Common myeloid progenitor, CD34-positive (primary cell): ENCODE measurements around the gene PIGH.
"Not testable (repeated sequence)": the region's sequence is repeated elsewhere in the genome, so short reads cannot be mapped to it uniquely, and the experiment has no call there.

Experiments used
- CTCF ChIA-PET: fragments of 350-600 bp; sonication (Branson Sonifier 250); formaldehyde crosslinking; loops from one replicate; lab custom pipeline; 2021; ENCODE audit warnings: antibody characterized with exemption; lab: Charles Lee
- POLR2A ChIA-PET: fragments of 350-600 bp; sonication (Branson Sonifier 250); formaldehyde crosslinking; loops from one replicate; lab custom pipeline; 2021; ENCODE audit warnings: antibody characterized with exemption; lab: Charles Lee
- DNase-seq, 3 donors: peaks; one replicate each; pipeline versions ENCODE4 v3.0.0 to v3.0.0-alpha.2; 2013
- H3K27ac ChIP-seq, 2 experiments: 1 replicate in 1 of 2; 2 replicates in 1 of 2; pipeline ENCODE4 v1.7.0; 2013; ENCODE audit warnings: inconsistent platforms in 2 of 2, low read length in 2 of 2, mild to moderate bottlenecking in 2 of 2, low read depth in 1 of 2, moderate library complexity in 1 of 2; ENCODE audit not compliant: severe bottlenecking in 2 of 2, insufficient read depth in 1 of 2, poor library complexity in 1 of 2
- H3K27me3 ChIP-seq, 5 experiments: replicated peaks in 2 of 5; 1 replicate in 3 of 5; 2 replicates in 2 of 5; pipeline versions ENCODE4 v1.6.1 to v1.7.0; 2013; ENCODE audit warnings: low read length in 4 of 5, mild to moderate bottlenecking in 2 of 5, moderate library complexity in 2 of 5, inconsistent platforms in 1 of 5; ENCODE audit not compliant: insufficient read depth in 5 of 5, control insufficient read depth in 4 of 5
- H3K36me3 ChIP-seq, 4 experiments: 1 replicate in 2 of 4; 2 replicates in 2 of 4; pipeline versions ENCODE4 v1.6.1 to v1.7.0; 2013; ENCODE audit warnings: low read length in 3 of 4, control low read depth in 1 of 4, mild to moderate bottlenecking in 1 of 4; ENCODE audit not compliant: control insufficient read depth in 4 of 4, insufficient read depth in 4 of 4
- H3K4me1 ChIP-seq, 4 experiments: 1 replicate in 3 of 4; 2 replicates in 1 of 4; pipeline versions ENCODE4 v1.6.1 to v1.7.1; 2013; ENCODE audit warnings: low read length in 3 of 4, mild to moderate bottlenecking in 3 of 4, control low read depth in 1 of 4, inconsistent platforms in 1 of 4, moderate library complexity in 1 of 4; ENCODE audit not compliant: control insufficient read depth in 4 of 4, insufficient read depth in 4 of 4; ENCODE audit errors: control extremely low read depth in 1 of 4
- H3K4me3 ChIP-seq, 7 experiments: 1 replicate in 4 of 7; 2 replicates in 3 of 7; pipeline versions ENCODE4 v1.5.1 to v1.7.0; 2013; ENCODE audit warnings: mild to moderate bottlenecking in 7 of 7, low read length in 6 of 7, moderate library complexity in 6 of 7, inconsistent platforms in 2 of 7, low read depth in 2 of 7, control low read depth in 1 of 7; ENCODE audit not compliant: insufficient read depth in 4 of 7, control insufficient read depth in 1 of 7; ENCODE audit errors: extremely low read depth in 1 of 7
- H3K9me3 ChIP-seq, 5 experiments: 1 replicate in 4 of 5; 2 replicates in 1 of 5; pipeline versions ENCODE4 v1.6.1 to v1.7.1; 2013; ENCODE audit warnings: low read length in 4 of 5, mild to moderate bottlenecking in 2 of 5, inconsistent platforms in 1 of 5, low read depth in 1 of 5, moderate library complexity in 1 of 5; ENCODE audit not compliant: control insufficient read depth in 4 of 5, insufficient read depth in 2 of 5; ENCODE audit errors: control extremely low read depth in 1 of 5
- WGBS: methylation state at CpG from one replicate; pipeline ENCODE4 v1.1.5; 2013; ENCODE audit not compliant: insufficient coverage; 5-methylcytosine and 5-hydroxymethylcytosine counted together

Gene PIGH

DNA sequence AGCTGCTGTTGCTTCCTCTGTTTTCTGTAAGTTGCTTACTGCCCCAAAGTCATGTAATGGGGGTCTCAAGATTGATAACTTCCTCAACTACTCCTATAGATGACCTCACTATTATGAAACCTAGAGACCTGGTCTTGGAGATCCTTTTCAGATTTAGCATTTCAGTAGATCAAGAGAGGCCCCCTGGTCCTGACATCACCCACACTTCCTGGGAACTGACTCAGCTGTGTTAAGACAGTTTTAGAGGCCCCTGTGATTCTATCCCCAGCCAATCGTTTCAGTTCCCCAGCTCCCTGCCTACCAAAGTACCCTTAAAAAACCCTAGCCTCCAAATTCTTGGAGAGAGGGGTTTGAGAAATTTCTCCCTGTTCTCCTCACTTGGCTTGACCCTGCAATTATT lies 10.4 kb upstream of the PIGH start:
- 71% methylated on average over 1 of the region's 1 CpG for WGBS
- no peak overlapping the region for H3K4me3 ChIP-seq
- no peaks in the 10 kb centered on the region for H3K36me3 ChIP-seq
- H3K27ac ChIP-seq: no peak overlapping the region
- no peaks in the 10 kb centered on the region for H3K4me1 ChIP-seq
- no peaks in the 10 kb centered on the region for H3K27me3 ChIP-seq
- CTCF ChIA-PET: interaction anchor here (0.6 to 1.7 kb wide), 7 partner anchors 10 to 199 kb away, joined by 3 to 8 read pairs (median 3); partner anchors contain the start of gene PIGH
- no peaks in the 10 kb centered on the region for H3K9me3 ChIP-seq
- POLR2A ChIA-PET: no interaction called here
- DNase-seq: no peak

- ChIA-PET CTCF (interaction anchor here (0.6 to 1.7 kb wide), 5 partner anchors 17 to 200 kb away, joined by 3 to 8 read pairs (median 3); no protein-coding TSS in a partner anchor), POLR2A (no interaction called here)
- 100% methylated on average over 7 of the region's 10 CpGs for WGBS
Observed at GRCh38 chr14:67609642-67610310, 9.7 kb upstream of the PIGH start.

DNA sequence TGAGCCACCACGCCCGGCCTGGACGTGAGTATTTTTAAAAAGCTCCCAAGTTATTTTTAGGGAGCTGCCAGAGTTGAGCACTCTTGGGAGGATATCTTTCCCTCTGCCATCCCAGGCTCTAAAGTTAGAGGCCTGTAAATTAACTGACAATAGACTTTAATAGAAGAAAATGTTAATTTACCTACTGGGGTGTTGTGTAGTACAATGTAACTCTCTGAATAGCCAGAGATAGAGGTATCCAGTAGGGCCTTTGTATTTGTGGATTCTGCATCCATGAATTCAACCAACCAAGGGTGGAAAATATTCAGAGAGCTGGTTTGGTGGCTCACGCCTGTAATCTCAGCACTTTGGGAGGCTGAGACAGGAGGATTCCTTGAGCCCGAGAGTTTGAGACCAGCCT lies 7.6 kb upstream of the PIGH start:
- no peak for DNase-seq
- no peak overlapping the region for H3K4me3 ChIP-seq
- H3K4me1 ChIP-seq: no peaks in the 10 kb centered on the region
- no peaks in the 10 kb centered on the region for H3K36me3 ChIP-seq
- H3K27ac ChIP-seq: no peak overlapping the region
- ChIA-PET POLR2A (no interaction called here), CTCF (interaction anchor here (0.6 to 2.8 kb wide), 6 partner anchors 9 to 97 kb away, joined by 3 to 10 read pairs (median 4); no protein-coding TSS in a partner anchor)
- no peaks in the 10 kb centered on the region for H3K27me3 ChIP-seq
- no peaks in the 10 kb centered on the region for H3K9me3 ChIP-seq
- 97% methylated on average over 5 of the region's 5 CpGs for WGBS

More at GRCh38 chr14:67609642-67610310, 9.7 kb upstream of the PIGH start:
- H3K27me3 ChIP-seq: no peaks in the 10 kb centered on the region
- H3K4me1 ChIP-seq: no peaks in the 10 kb centered on the region
- H3K4me3 ChIP-seq: no peak overlapping the region
- no peaks in the 10 kb centered on the region for H3K9me3 ChIP-seq
- H3K36me3 ChIP-seq: no peaks in the 10 kb centered on the region
- no peak overlapping the region for H3K27ac ChIP-seq
- no peak for DNase-seq

GRCh38 chr14:67602995-67603545 lies 3.0 kb upstream of the PIGH start:
- Histone ChIP-seq H3K4me1 (peaks cover 6 to 13% (median 10%) of the 10 kb centered on the region in 4 experiments), H3K36me3 (no peaks in the 10 kb centered on the region), H3K4me3 (no peak overlapping the region), H3K9me3 (no peaks in the 10 kb centered on the region), H3K27ac (no peak overlapping the region), H3K27me3 (no peaks in the 10 kb centered on the region)
- peak in 1 of 3 donors; percentile 28 for DNase-seq
- no CpG with 5 or more reads among the region's 5 CpGs for WGBS
- POLR2A ChIA-PET: no interaction called here
- CTCF ChIA-PET: no interaction called here

DNA sequence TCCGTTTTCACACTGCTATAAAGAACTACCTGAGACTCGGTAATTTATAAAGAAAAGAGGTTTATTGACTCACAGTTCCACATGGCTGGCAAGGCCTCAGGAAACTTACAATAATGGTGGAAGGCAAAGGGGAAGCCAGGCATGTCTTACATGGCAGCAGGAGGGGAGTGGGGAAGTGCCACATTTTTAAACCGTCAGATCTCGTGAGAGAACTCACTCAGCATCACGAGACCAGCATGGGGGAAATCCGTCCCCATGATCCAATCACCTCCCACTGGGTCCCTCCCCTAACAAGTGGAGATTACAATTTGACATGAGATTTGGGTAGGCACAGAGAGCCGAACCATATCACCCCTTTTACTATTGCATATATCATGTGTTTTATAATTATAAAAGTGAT lies 2.0 kb upstream of the PIGH start:
- no peak overlapping the region for H3K4me3 ChIP-seq
- H3K4me1 ChIP-seq: peaks cover 6 to 13% (median 10%) of the 10 kb centered on the region in 4 experiments
- no peaks in the 10 kb centered on the region for H3K9me3 ChIP-seq
- 81% methylated on average over 3 of the region's 7 CpGs for WGBS
- peak in 1 of 3 donors; percentile 24 for DNase-seq
- no peaks in the 10 kb centered on the region for H3K36me3 ChIP-seq
- no peak overlapping the region for H3K27ac ChIP-seq
- ChIA-PET POLR2A (no interaction called here), CTCF (no interaction called here)
- H3K27me3 ChIP-seq: no peaks in the 10 kb centered on the region

DNA sequence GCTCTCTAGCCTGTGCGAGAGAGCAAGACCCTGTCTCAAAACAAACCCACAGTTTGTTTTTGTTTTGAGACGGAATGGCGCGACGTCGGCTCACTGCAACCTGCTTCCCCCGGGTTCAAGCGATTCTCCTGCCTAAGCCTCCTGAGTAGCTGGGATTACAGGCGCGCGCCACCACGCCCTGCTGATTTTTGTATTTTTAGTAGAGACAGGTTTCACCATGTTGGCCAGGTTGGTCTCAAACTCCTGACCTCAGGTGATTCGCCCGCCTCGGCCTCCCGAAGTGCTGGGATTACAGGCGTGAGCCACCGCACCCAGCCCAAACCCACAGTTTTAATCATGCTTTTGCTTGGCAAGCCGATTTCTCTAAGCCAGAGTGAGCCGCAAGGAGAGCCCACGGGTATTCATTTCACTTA lies 500 bp upstream of the PIGH start:
- H3K27me3 ChIP-seq, H3K9me3 ChIP-seq, H3K36me3 ChIP-seq, DNase-seq: not testable (repeated sequence)
- peak overlapping the region; percentile 25 to 84 for H3K27ac ChIP-seq
- H3K4me1 ChIP-seq: peaks cover 6 to 13% (median 10%) of the 10 kb centered on the region in 4 experiments
- ChIA-PET CTCF (interaction anchor here (0.6 to 2.7 kb wide), 17 partner anchors 9 to 104 kb away, joined by 3 to 11 read pairs (median 4); no protein-coding TSS in a partner anchor), POLR2A (interaction anchor here (1.0 to 1.6 kb wide), 2 partner anchors 19 to 104 kb away, joined by 3 to 8 read pairs; no protein-coding TSS in a partner anchor)
- WGBS: 91% methylated on average over 20 of the region's 21 CpGs
- H3K4me3 ChIP-seq: peak overlapping the region; percentile 41 to 97 (median 89)

DNA sequence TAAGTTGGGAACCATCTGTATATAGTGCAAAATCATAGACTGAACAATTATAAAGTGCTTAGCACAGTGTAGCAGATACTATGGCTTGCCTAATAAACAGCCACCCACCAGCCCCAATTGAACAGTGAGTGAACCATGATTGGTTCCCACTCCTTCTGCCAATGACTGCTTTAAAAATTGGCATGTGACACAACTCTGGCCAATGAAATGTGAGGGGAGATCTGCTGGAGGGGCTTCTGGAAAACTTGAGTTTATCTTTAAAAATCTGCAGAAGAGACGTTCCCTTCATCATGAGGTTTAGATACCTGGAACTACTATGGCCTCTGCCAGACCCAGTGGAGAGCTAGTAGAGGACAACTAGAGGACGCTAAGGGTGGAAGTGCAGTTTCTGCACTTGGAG lies 4.7 kb downstream of the PIGH start:
- Histone ChIP-seq H3K4me3 (no peak overlapping the region), H3K9me3 (no peaks in the 10 kb centered on the region), H3K36me3 (peaks cover 2 to 28% (median 12%) of the 10 kb centered on the region in 4 experiments), H3K27ac (no peak overlapping the region), H3K4me1 (peaks cover 5 to 11% (median 8%) of the 10 kb centered on the region in 4 experiments), H3K27me3 (no peaks in the 10 kb centered on the region)
- WGBS: 100% methylated on average over 1 of the region's 2 CpGs
- DNase-seq: no peak
- ChIA-PET POLR2A (no interaction called here), CTCF (interaction anchor here (1.0 kb wide), 1 partner anchor 10 kb away, joined by 3 read pairs; no protein-coding TSS in a partner anchor)
